Trophoblast cell (in vitro differentiated cells and primary cell): ENCODE measurements around the gene DDX53.

ENCODE experiments used
- DNase-seq, 2 donors: peaks; one replicate each; pipeline ENCODE4 v3.0.0-alpha.2; 2016
- H2AFZ ChIP-seq: 2 replicates; pipeline ENCODE4 v1.6.1; 2013; ENCODE audit warnings: low read length, moderate library complexity, mild to moderate bottlenecking; ENCODE audit not compliant: insufficient read depth, poor library complexity
- H2AK5ac ChIP-seq: 2 replicates; pipeline ENCODE4 v1.6.1; 2013; ENCODE audit warnings: mild to moderate bottlenecking, low read length
- H2BK120ac ChIP-seq: 2 replicates; pipeline ENCODE4 v1.6.1; 2013; ENCODE audit warnings: low read length, mild to moderate bottlenecking, moderate library complexity; ENCODE audit not compliant: insufficient read depth, poor library complexity
- H2BK12ac ChIP-seq: 2 replicates; pipeline ENCODE4 v1.6.1; 2013; ENCODE audit warnings: mild to moderate bottlenecking, low read length, moderate library complexity
- H2BK5ac ChIP-seq: 2 replicates; pipeline ENCODE4 v1.6.1; 2013; ENCODE audit warnings: low read length, low read depth, moderate library complexity, mild to moderate bottlenecking; ENCODE audit not compliant: poor library complexity
- H3K14ac ChIP-seq: 2 replicates; pipeline ENCODE4 v1.6.1; 2013; ENCODE audit warnings: mild to moderate bottlenecking, low read length
- H3K18ac ChIP-seq: 2 replicates; pipeline ENCODE4 v1.6.1; 2013; ENCODE audit warnings: mild to moderate bottlenecking, low read length
- H3K23ac ChIP-seq: 2 replicates; pipeline ENCODE4 v1.6.1; 2013; ENCODE audit warnings: low read length
- H3K27ac ChIP-seq: 2 replicates; pipeline ENCODE4 v1.5.1; 2013; ENCODE audit warnings: low read depth, mild to moderate bottlenecking, inconsistent platforms, low read length, moderate library complexity
- H3K27me3 ChIP-seq: 2 replicates; pipeline ENCODE4 v1.6.1; 2013; ENCODE audit warnings: inconsistent platforms, mild to moderate bottlenecking, low read length, moderate library complexity; ENCODE audit not compliant: insufficient read depth
- H3K36me3 ChIP-seq, 2 experiments: 1 replicate in 1 of 2; 2 replicates in 1 of 2; pipeline ENCODE4 v1.6.1; 2013; ENCODE audit warnings: low read length in 2 of 2, mild to moderate bottlenecking in 2 of 2, moderate library complexity in 1 of 2; ENCODE audit not compliant: insufficient read depth in 2 of 2, control insufficient read depth in 1 of 2
- H3K4ac ChIP-seq: 2 replicates; pipeline ENCODE4 v1.6.1; 2013; ENCODE audit warnings: low read depth, mild to moderate bottlenecking, low read length, moderate library complexity
- H3K4me1 ChIP-seq, 2 experiments: 1 replicate in 1 of 2; 2 replicates in 1 of 2; pipeline ENCODE4 v1.6.1; 2013; ENCODE audit warnings: low read length in 2 of 2, mild to moderate bottlenecking in 2 of 2, moderate library complexity in 1 of 2; ENCODE audit not compliant: insufficient read depth in 2 of 2, control insufficient read depth in 1 of 2
- H3K4me2 ChIP-seq: 2 replicates; pipeline ENCODE4 v1.6.1; 2013; ENCODE audit warnings: inconsistent platforms, mild to moderate bottlenecking, low read length, moderate library complexity
- H3K4me3 ChIP-seq: 2 replicates; pipeline ENCODE4 v1.5.1; 2013; ENCODE audit warnings: mild to moderate bottlenecking, low read depth, low read length, inconsistent platforms
- H3K79me1 ChIP-seq: one replicate; pipeline ENCODE4 v1.6.1; 2013; ENCODE audit warnings: low read length
- H3K79me2 ChIP-seq: 2 replicates; pipeline ENCODE4 v1.6.1; 2013; ENCODE audit warnings: low read length, mild to moderate bottlenecking; ENCODE audit not compliant: control insufficient read depth, insufficient read depth, poor library complexity
- H3K9ac ChIP-seq: 2 replicates; pipeline ENCODE4 v1.6.1; 2013; ENCODE audit warnings: mild to moderate bottlenecking, low read length
- H3K9me3 ChIP-seq: 2 replicates; pipeline ENCODE4 v1.6.1; 2013; ENCODE audit warnings: low read depth, mild to moderate bottlenecking, control low read depth, inconsistent platforms, low read length; ENCODE audit not compliant: insufficient read depth
- H4K12ac ChIP-seq: 2 replicates; pipeline ENCODE4 v1.6.1; 2013; ENCODE audit warnings: low read depth, mild to moderate bottlenecking, low read length, moderate library complexity
- H4K8ac ChIP-seq: 2 replicates; pipeline ENCODE4 v1.6.1; 2013; ENCODE audit warnings: low read depth, mild to moderate bottlenecking, low read length, moderate library complexity
- H4K91ac ChIP-seq: one replicate; pipeline ENCODE4 v1.6.1; 2013; ENCODE audit warnings: low read depth, mild to moderate bottlenecking, low read length, moderate library complexity
- WGBS: extraction: QIAGEN DNeasy Blood & Tissue Kit; methylation state at CpG from one replicate; pipeline ENCODE4 v1.1.7; 2013; ENCODE audit warnings: missing lambda C conversion rate; ENCODE audit not compliant: insufficient read length, insufficient coverage; ENCODE audit errors: extremely low coverage; 5-methylcytosine and 5-hydroxymethylcytosine counted together

The DDX53 gene

DNA sequence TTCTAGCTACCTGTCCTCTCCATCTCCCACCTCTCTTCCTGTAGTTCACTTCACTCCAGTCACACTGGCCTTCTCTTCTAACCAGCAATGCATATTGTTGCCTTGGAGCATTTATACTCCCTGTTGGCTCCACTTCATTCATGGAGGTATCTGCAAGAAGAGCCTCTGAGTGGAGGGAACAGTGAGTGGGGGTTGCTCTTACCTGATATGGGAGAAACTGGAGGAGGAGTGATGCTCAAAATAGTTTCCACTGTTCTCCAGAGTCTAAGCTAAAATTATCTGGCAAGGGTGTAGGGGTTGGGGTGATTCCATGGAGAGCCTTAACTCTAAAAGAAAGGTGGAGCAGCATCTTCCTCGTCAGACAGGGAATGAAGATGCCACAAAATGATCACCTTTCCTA is 28.9 kb upstream of the DDX53 start:
- no peak for DNase-seq
- Histone ChIP-seq H3K18ac (no peak overlapping the region), H4K12ac (no peak overlapping the region), H3K4me1 (no peaks in the 10 kb centered on the region), H2BK12ac (no peak overlapping the region), H3K27me3 (no peaks in the 10 kb centered on the region), H2AFZ (no peak overlapping the region), H3K14ac (no peak overlapping the region), H3K4me2 (no peak overlapping the region), H2BK5ac (no peak overlapping the region), H3K23ac (no peak overlapping the region), H3K36me3 (no peaks in the 10 kb centered on the region), H3K4me3 (no peak overlapping the region), H3K4ac (no peak overlapping the region), H2AK5ac (no peak overlapping the region), H4K91ac (no peak overlapping the region), H3K27ac (no peak overlapping the region), H2BK120ac (no peak overlapping the region), H3K79me2 (no peaks in the 10 kb centered on the region), H3K9me3 (no peaks in the 10 kb centered on the region), H4K8ac (no peak overlapping the region), H3K9ac (no peak overlapping the region), H3K79me1 (no peaks in the 10 kb centered on the region)
- no CpG with 5 or more reads among the region's 1 CpG for WGBS

DNA sequence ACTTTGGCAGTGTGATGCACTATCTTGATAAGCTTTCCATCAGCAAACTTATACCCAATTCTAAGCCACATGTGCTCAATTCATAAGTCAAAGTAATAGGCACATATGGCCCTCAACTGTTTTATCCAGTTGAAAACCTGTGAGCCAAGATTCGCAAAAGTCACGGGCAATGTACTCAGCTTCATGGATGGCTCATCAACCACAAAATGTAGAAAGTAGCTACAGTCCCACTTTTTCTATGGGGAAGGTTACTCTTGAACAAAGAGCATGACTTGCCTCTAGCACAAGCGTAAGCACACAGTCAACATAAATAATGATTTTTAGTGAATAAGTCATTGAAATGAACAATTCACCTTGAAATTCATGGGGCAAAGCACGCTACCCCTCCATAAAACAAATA is 25.1 kb upstream of the DDX53 start:
- no peak overlapping the region for H3K23ac ChIP-seq
- WGBS, result no CpG with 5 or more reads among the region's 4 CpGs
- H4K91ac ChIP-seq, result no peak overlapping the region

GRCh38 chrX:22975786-22976185 is 24.0 kb upstream of the DDX53 start:
- no peak overlapping the region for H4K8ac ChIP-seq
- no peaks in the 10 kb centered on the region for H3K9me3 ChIP-seq
- no peak overlapping the region for H3K14ac ChIP-seq
- no peak overlapping the region for H2BK5ac ChIP-seq
- H2AFZ ChIP-seq, result no peak overlapping the region
- no peak overlapping the region for H3K4me3 ChIP-seq
- no peak for DNase-seq
- H3K23ac ChIP-seq, result no peak overlapping the region
- no peak overlapping the region for H3K18ac ChIP-seq
- no peak overlapping the region for H2AK5ac ChIP-seq
- H2BK120ac ChIP-seq, result no peak overlapping the region
- no CpG with 5 or more reads among the region's 1 CpG for WGBS
- no peaks in the 10 kb centered on the region for H3K79me2 ChIP-seq
- H3K4me2 ChIP-seq, result no peak overlapping the region
- H3K9ac ChIP-seq, result no peak overlapping the region
- H4K12ac ChIP-seq, result no peak overlapping the region
- H3K36me3 ChIP-seq, result no peaks in the 10 kb centered on the region
- H3K27me3 ChIP-seq, result no peaks in the 10 kb centered on the region
- no peak overlapping the region for H4K91ac ChIP-seq
- no peaks in the 10 kb centered on the region for H3K4me1 ChIP-seq
- no peak overlapping the region for H2BK12ac ChIP-seq
- H3K4ac ChIP-seq, result no peak overlapping the region
- H3K27ac ChIP-seq, result no peak overlapping the region
- no peaks in the 10 kb centered on the region for H3K79me1 ChIP-seq

More for the DNA sequence above, 25.1 kb upstream of the DDX53 start:
- no peaks in the 10 kb centered on the region for H3K36me3 ChIP-seq
- H3K4me2 ChIP-seq, result no peak overlapping the region
- H4K12ac ChIP-seq, result no peak overlapping the region
- H3K18ac ChIP-seq, result no peak overlapping the region
- H2BK120ac ChIP-seq, result no peak overlapping the region
- no peak overlapping the region for H2BK5ac ChIP-seq
- H3K27ac ChIP-seq, result no peak overlapping the region
- no peak overlapping the region for H2AK5ac ChIP-seq
- H3K79me2 ChIP-seq, result no peaks in the 10 kb centered on the region
- no peaks in the 10 kb centered on the region for H3K79me1 ChIP-seq
- H3K27me3 ChIP-seq, result no peaks in the 10 kb centered on the region
- no peaks in the 10 kb centered on the region for H3K9me3 ChIP-seq
- H3K4me1 ChIP-seq, result no peaks in the 10 kb centered on the region
- no peak for DNase-seq
- H3K4ac ChIP-seq, result no peak overlapping the region
- H4K8ac ChIP-seq, result no peak overlapping the region
- no peak overlapping the region for H3K9ac ChIP-seq
- no peak overlapping the region for H2BK12ac ChIP-seq
- H2AFZ ChIP-seq, result no peak overlapping the region
- H3K14ac ChIP-seq, result no peak overlapping the region
- no peak overlapping the region for H3K4me3 ChIP-seq

GRCh38 chrX:22985958-22986357 is 13.8 kb upstream of the DDX53 start:
- Histone ChIP-seq H3K27me3 (no peaks in the 10 kb centered on the region), H4K12ac (no peak overlapping the region), H3K4me1 (no peaks in the 10 kb centered on the region), H3K27ac (no peak overlapping the region), H4K91ac (no peak overlapping the region), H2BK12ac (no peak overlapping the region), H2AK5ac (no peak overlapping the region), H3K4me2 (no peak overlapping the region), H2AFZ (no peak overlapping the region), H3K36me3 (no peaks in the 10 kb centered on the region), H2BK120ac (no peak overlapping the region), H3K79me2 (no peaks in the 10 kb centered on the region), H3K79me1 (no peaks in the 10 kb centered on the region), H3K9me3 (no peaks in the 10 kb centered on the region), H3K9ac (no peak overlapping the region), H3K4me3 (no peak overlapping the region), H3K18ac (no peak overlapping the region), H3K4ac (no peak overlapping the region), H3K23ac (no peak overlapping the region), H2BK5ac (no peak overlapping the region), H4K8ac (no peak overlapping the region), H3K14ac (no peak overlapping the region)
- no CpG with 5 or more reads among the region's 2 CpGs for WGBS
- no peak for DNase-seq
